ENCODE data around the gene PIK3CD.

DNA sequence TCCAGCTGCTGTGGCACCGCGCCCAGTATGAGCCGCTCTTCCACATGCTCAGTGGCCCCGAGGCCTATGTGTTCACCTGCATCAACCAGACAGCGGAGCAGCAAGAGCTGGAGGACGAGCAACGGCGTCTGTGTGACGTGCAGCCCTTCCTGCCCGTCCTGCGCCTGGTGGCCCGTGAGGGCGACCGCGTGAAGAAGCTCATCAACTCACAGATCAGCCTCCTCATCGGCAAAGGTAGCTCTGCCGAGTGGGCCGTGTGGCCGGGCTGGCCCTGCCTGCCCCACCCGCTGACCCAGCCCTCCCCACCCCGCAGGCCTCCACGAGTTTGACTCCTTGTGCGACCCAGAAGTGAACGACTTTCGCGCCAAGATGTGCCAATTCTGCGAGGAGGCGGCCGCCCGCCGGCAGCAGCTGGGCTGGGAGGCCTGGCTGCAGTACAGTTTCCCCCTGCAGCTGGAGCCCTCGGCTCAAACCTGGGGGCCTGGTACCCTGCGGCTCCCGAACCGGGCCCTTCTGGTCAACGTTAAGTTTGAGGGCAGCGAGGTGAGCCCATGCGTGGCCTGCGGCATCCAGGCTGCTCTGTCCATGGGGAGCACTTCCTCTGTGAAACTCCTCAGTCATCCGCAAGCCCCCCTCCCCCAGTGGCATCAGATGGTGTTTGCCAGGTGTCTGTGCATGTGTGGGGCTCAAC, 64.2 kb downstream of the PIK3CD start:
- no peak for TF ChIP-seq POLR2A (IDR thresholded peaks at IDR 0.05)
- TF ChIP-seq, protein P1, sequence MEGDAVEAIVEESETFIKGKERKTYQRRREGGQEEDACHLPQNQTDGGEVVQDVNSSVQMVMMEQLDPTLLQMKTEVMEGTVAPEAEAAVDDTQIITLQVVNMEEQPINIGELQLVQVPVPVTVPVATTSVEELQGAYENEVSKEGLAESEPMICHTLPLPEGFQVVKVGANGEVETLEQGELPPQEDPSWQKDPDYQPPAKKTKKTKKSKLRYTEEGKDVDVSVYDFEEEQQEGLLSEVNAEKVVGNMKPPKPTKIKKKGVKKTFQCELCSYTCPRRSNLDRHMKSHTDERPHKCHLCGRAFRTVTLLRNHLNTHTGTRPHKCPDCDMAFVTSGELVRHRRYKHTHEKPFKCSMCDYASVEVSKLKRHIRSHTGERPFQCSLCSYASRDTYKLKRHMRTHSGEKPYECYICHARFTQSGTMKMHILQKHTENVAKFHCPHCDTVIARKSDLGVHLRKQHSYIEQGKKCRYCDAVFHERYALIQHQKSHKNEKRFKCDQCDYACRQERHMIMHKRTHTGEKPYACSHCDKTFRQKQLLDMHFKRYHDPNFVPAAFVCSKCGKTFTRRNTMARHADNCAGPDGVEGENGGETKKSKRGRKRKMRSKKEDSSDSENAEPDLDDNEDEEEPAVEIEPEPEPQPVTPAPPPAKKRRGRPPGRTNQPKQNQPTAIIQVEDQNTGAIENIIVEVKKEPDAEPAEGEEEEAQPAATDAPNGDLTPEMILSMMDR (IDR thresholded peaks at IDR 0.05) = no peak
